Neural cell (in vitro differentiated cells): ENCODE results near the gene KDF1. TPM values are rescaled to one million over a fixed set of nuclear protein-coding genes. Genes with fewer than 3 reads are reported as not detected.

Experiments used
- polyA plus RNA-seq: library from polyadenylated mRNA; depleted of rRNA; stranded (reverse); fragments of >200 nt; gene quantifications from 2 replicates; pipeline ENCODE4 v1.2.3, GENCODE V29; 2014

KDF1 gene
- polyA plus RNA-seq, 1 donor from 2014 or later, result not detected

Other genes with a start within 250 kb of the KDF1 start
- gene PIGV, start 172.5 kb downstream of the KDF1 start, polyA plus RNA-seq, result 4.7 and 5.9 TPM in 2 replicates
- 23.7 and 27.3 TPM in 2 replicates for gene ZDHHC18, start 133.8 kb downstream of the KDF1 start, polyA plus RNA-seq
- gene SFN, start 97.3 kb downstream of the KDF1 start, polyA plus RNA-seq, result 0.25 TPM in 1 of 2 replicates, not detected in the other
- 17.7 and 20.2 TPM in 2 replicates for gene GPN2, start 70.2 kb downstream of the KDF1 start, polyA plus RNA-seq
- gene GPATCH3, start 60.0 kb downstream of the KDF1 start, polyA plus RNA-seq, result 6.6 and 7.1 TPM in 2 replicates
- not detected in 2 replicates for gene NR0B2, start 46.5 kb downstream of the KDF1 start, polyA plus RNA-seq
- 20.6 and 32.1 TPM in 2 replicates for gene NUDC, start 38.7 kb downstream of the KDF1 start, polyA plus RNA-seq
- gene TRNP1, start 33.2 kb upstream of the KDF1 start, polyA plus RNA-seq, result 11.0 and 17.2 TPM in 2 replicates
- gene TENT5B, start 52.4 kb upstream of the KDF1 start, polyA plus RNA-seq, result not detected in 2 replicates
- 1.1 and 1.5 TPM in 2 replicates for gene SLC9A1, start 194.7 kb upstream of the KDF1 start, polyA plus RNA-seq